ENCODE results near the gene SUV39H2.
"Not testable (repeated sequence)": the region's sequence is repeated elsewhere in the genome, so short reads cannot be mapped to it uniquely, and the experiment has no call there.

- TF ChIP-seq, protein P1, sequence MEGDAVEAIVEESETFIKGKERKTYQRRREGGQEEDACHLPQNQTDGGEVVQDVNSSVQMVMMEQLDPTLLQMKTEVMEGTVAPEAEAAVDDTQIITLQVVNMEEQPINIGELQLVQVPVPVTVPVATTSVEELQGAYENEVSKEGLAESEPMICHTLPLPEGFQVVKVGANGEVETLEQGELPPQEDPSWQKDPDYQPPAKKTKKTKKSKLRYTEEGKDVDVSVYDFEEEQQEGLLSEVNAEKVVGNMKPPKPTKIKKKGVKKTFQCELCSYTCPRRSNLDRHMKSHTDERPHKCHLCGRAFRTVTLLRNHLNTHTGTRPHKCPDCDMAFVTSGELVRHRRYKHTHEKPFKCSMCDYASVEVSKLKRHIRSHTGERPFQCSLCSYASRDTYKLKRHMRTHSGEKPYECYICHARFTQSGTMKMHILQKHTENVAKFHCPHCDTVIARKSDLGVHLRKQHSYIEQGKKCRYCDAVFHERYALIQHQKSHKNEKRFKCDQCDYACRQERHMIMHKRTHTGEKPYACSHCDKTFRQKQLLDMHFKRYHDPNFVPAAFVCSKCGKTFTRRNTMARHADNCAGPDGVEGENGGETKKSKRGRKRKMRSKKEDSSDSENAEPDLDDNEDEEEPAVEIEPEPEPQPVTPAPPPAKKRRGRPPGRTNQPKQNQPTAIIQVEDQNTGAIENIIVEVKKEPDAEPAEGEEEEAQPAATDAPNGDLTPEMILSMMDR (IDR thresholded peaks at IDR 0.05) = not testable (repeated sequence)
- TF ChIP-seq POLR2A (IDR thresholded peaks at IDR 0.05) = not testable (repeated sequence)
Observed at GRCh38 chr10:14938971-14939370, 60.3 kb downstream of the SUV39H2 start.

Data from uterus (tissue), 2 donors.